Measurements from ENCODE around the gene TMEM175.

The TMEM175 gene

GRCh38 chr4:907691-908425 lies 24.4 kb upstream of the TMEM175 start:
- no peak for ATAC-seq
- TF ChIP-seq ZC3H10 (CRISPR knock-in tag; IDR thresholded peaks at IDR 0.05), result no peak
- TF ChIP-seq ZFP3 (CRISPR knock-in tag; IDR thresholded peaks at IDR 0.05), result no peak
- no peak for TF ChIP-seq ISL1 (CRISPR knock-in tag; IDR thresholded peaks at IDR 0.05)
- no peak for TF ChIP-seq ZNF565 (CRISPR knock-in tag; conservative IDR thresholded peaks at IDR 0.05; ENCODE audit: low read depth)
- TF ChIP-seq CSDC2 (CRISPR knock-in tag; IDR thresholded peaks at IDR 0.05), result no peak
- TF ChIP-seq ZNF70 (CRISPR knock-in tag; IDR thresholded peaks at IDR 0.05), result no peak
- no peak for TF ChIP-seq ARNTL (CRISPR knock-in tag; IDR thresholded peaks at IDR 0.05; ENCODE audit: borderline replicate concordance, low read depth)
- no peak for TF ChIP-seq ZFP30 (CRISPR knock-in tag; IDR thresholded peaks at IDR 0.05)
- no peak for TF ChIP-seq CREB5 (CRISPR knock-in tag; IDR thresholded peaks at IDR 0.05; ENCODE audit: low read depth)
- no peak for TF ChIP-seq SNAI2 (CRISPR knock-in tag; IDR thresholded peaks at IDR 0.05)
- TF ChIP-seq PPARA (CRISPR knock-in tag; IDR thresholded peaks at IDR 0.05; ENCODE audit: borderline replicate concordance), result no peak
- no peak for TF ChIP-seq ESRRG (CRISPR knock-in tag; IDR thresholded peaks at IDR 0.05)
- TF ChIP-seq, protein P1, sequence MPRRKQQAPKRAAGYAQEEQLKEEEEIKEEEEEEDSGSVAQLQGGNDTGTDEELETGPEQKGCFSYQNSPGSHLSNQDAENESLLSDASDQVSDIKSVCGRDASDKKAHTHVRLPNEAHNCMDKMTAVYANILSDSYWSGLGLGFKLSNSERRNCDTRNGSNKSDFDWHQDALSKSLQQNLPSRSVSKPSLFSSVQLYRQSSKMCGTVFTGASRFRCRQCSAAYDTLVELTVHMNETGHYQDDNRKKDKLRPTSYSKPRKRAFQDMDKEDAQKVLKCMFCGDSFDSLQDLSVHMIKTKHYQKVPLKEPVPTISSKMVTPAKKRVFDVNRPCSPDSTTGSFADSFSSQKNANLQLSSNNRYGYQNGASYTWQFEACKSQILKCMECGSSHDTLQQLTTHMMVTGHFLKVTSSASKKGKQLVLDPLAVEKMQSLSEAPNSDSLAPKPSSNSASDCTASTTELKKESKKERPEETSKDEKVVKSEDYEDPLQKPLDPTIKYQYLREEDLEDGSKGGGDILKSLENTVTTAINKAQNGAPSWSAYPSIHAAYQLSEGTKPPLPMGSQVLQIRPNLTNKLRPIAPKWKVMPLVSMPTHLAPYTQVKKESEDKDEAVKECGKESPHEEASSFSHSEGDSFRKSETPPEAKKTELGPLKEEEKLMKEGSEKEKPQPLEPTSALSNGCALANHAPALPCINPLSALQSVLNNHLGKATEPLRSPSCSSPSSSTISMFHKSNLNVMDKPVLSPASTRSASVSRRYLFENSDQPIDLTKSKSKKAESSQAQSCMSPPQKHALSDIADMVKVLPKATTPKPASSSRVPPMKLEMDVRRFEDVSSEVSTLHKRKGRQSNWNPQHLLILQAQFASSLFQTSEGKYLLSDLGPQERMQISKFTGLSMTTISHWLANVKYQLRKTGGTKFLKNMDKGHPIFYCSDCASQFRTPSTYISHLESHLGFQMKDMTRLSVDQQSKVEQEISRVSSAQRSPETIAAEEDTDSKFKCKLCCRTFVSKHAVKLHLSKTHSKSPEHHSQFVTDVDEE (CRISPR knock-in tag; IDR thresholded peaks at IDR 0.05), result no peak
- TF ChIP-seq GLIS3 (CRISPR knock-in tag; IDR thresholded peaks at IDR 0.05), result no peak
- TF ChIP-seq, protein P2, sequence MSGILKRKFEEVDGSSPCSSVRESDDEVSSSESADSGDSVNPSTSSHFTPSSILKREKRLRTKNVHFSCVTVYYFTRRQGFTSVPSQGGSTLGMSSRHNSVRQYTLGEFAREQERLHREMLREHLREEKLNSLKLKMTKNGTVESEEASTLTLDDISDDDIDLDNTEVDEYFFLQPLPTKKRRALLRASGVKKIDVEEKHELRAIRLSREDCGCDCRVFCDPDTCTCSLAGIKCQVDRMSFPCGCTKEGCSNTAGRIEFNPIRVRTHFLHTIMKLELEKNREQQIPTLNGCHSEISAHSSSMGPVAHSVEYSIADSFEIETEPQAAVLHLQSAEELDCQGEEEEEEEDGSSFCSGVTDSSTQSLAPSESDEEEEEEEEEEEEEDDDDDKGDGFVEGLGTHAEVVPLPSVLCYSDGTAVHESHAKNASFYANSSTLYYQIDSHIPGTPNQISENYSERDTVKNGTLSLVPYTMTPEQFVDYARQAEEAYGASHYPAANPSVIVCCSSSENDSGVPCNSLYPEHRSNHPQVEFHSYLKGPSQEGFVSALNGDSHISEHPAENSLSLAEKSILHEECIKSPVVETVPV (CRISPR knock-in tag; IDR thresholded peaks at IDR 0.05), result no peak

DNA sequence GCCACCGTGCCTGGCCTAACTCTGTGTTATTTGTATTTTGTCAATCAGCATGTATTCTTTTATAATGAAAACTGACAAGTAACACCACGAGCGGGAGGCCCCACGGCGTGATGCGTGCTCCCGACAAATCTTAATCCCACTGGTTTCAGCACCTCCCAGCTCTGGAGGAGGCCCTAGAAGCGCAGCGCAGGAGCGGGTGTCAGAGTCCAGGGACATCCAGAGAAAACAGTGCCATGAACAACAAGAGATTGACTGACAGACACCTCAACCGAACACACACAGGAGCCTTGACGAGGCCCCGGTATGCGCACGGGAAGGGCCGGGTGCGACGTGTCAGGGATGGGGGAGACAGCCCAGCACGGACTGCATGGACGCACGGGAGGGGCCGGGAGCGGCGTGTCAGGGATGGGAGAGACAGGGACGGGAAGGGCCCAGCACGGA lies 23.1 kb upstream of the TMEM175 start:
- no peak for ATAC-seq
- TF ChIP-seq ZNF565 (CRISPR knock-in tag; conservative IDR thresholded peaks at IDR 0.05; ENCODE audit: low read depth), result no peak

DNA sequence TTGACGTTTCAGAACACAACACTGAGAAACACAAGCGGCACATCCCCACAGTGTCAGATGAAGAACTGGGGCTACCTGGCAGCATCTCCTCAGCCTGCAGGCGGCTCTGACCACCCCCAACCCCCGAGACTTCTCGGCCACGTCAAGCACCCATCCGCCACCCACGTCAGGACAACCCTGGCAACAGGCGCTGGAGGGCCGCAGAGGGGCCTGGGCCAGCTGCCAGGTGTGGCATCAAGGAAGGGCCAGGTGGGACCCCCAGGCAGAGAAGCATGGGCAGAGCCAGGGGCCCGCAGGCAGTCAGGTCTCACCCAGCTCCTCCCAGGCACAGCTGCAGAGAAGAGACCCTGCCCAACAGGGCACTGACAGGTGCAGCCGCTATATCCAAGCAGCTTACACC lies 22.4 kb upstream of the TMEM175 start:
- no peak for ATAC-seq
- TF ChIP-seq ZNF8 (CRISPR knock-in tag; IDR thresholded peaks at IDR 0.05), result no peak
- TF ChIP-seq, protein P1 (CRISPR knock-in tag; IDR thresholded peaks at IDR 0.05), result no peak
- TF ChIP-seq ZC3H10 (CRISPR knock-in tag; IDR thresholded peaks at IDR 0.05), result no peak
- TF ChIP-seq, protein P2 (CRISPR knock-in tag; IDR thresholded peaks at IDR 0.05), result no peak
- TF ChIP-seq, protein P3, sequence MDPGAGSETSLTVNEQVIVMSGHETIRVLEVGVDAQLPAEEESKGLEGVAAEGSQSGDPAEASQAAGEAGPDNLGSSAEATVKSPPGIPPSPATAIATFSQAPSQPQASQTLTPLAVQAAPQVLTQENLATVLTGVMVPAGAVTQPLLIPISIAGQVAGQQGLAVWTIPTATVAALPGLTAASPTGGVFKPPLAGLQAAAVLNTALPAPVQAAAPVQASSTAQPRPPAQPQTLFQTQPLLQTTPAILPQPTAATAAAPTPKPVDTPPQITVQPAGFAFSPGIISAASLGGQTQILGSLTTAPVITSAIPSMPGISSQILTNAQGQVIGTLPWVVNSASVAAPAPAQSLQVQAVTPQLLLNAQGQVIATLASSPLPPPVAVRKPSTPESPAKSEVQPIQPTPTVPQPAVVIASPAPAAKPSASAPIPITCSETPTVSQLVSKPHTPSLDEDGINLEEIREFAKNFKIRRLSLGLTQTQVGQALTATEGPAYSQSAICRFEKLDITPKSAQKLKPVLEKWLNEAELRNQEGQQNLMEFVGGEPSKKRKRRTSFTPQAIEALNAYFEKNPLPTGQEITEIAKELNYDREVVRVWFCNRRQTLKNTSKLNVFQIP (CRISPR knock-in tag; IDR thresholded peaks at IDR 0.05; ENCODE audit: borderline replicate concordance, low read depth), result no peak
- no peak for TF ChIP-seq PATZ1 (CRISPR knock-in tag; IDR thresholded peaks at IDR 0.05; ENCODE audit: borderline replicate concordance)
- no peak for TF ChIP-seq ISL1 (CRISPR knock-in tag; IDR thresholded peaks at IDR 0.05)
- no peak for TF ChIP-seq TOX (CRISPR knock-in tag; IDR thresholded peaks at IDR 0.05; ENCODE audit: borderline replicate concordance)
- no peak for TF ChIP-seq ZFP3 (CRISPR knock-in tag; IDR thresholded peaks at IDR 0.05)
- TF ChIP-seq TCF4 (CRISPR knock-in tag; IDR thresholded peaks at IDR 0.05; ENCODE audit: borderline replicate concordance), result no peak
- TF ChIP-seq ESRRG (CRISPR knock-in tag; IDR thresholded peaks at IDR 0.05), result no peak
- TF ChIP-seq BACH2 (CRISPR knock-in tag; IDR thresholded peaks at IDR 0.05; ENCODE audit: borderline replicate concordance), result no peak
- TF ChIP-seq ZNF565 (CRISPR knock-in tag; conservative IDR thresholded peaks at IDR 0.05; ENCODE audit: low read depth), result no peak
- no peak for TF ChIP-seq GLIS3 (CRISPR knock-in tag; IDR thresholded peaks at IDR 0.05)

Data from SK-N-SH treated with all-trans-retinoic acid at 6 μM for 48 hours (cell line).